H1 (cell line): Measurements from ENCODE around the gene RPS27. TPM values are rescaled to one million over a fixed set of nuclear protein-coding genes. Genes with fewer than 3 reads are reported as not detected.

ENCODE experiments used
- CTCF ChIA-PET: fragments of 300-600 bp; sonication (Branson Sonifier 250); formaldehyde crosslinking; loops from one replicate; lab custom pipeline; 2021; ENCODE audit not compliant: partially characterized antibody; lab: Charles Lee
- POLR2A ChIA-PET: fragments of 300-600 bp; sonication (Branson Sonifier 250); formaldehyde crosslinking; loops from one replicate; lab custom pipeline; 2021; ENCODE audit warnings: inconsistent platforms; ENCODE audit not compliant: partially characterized antibody; lab: Charles Lee
- DNase-seq, 2 experiments: peaks; one replicate each; pipeline versions ENCODE4 v3.0.0 to v3.0.0-alpha.2; 2010 to 2022; ENCODE audit warnings: low spot score in 2 of 2, low read depth in 1 of 2, mixed read lengths in 1 of 2
- FAIRE-seq: peaks from 2 replicates; lab custom pipeline; 2011; peaks lifted over from hg19 to GRCh38; lab: Jason Lieb, UNC
- H2AFZ ChIP-seq: 2 replicates; pipeline ENCODE4 v1.8.1; 2012; ENCODE audit warnings: low read length, inconsistent platforms
- H2AK5ac ChIP-seq: 2 replicates; pipeline ENCODE4 v1.6.1; 2013; ENCODE audit warnings: low read depth, low read length
- H2BK120ac ChIP-seq: replicated peaks from 2 replicates; pipeline ENCODE3; 2013; ENCODE audit warnings: low read depth, low read length, inconsistent platforms
- H2BK12ac ChIP-seq: 2 replicates; pipeline ENCODE4 v1.6.1; 2013; ENCODE audit warnings: low read depth, low read length
- H2BK15ac ChIP-seq: 2 replicates; pipeline ENCODE4 v1.6.1; 2013; ENCODE audit warnings: low read length
- H2BK20ac ChIP-seq: 2 replicates; pipeline ENCODE4 v1.6.1; 2013; ENCODE audit warnings: low read length
- H2BK5ac ChIP-seq: 2 replicates; pipeline ENCODE4 v1.6.1; 2013; ENCODE audit warnings: low read depth, low read length
- H3K14ac ChIP-seq: 2 replicates; pipeline ENCODE4 v1.6.1; 2013; ENCODE audit warnings: inconsistent platforms; ENCODE audit not compliant: insufficient read length
- H3K18ac ChIP-seq: 2 replicates; pipeline ENCODE4 v1.6.1; 2013; ENCODE audit warnings: low read length; ENCODE audit errors: extremely low read depth
- H3K23ac ChIP-seq: 2 replicates; pipeline ENCODE4 v1.6.1; 2013; ENCODE audit warnings: inconsistent platforms; ENCODE audit not compliant: insufficient read length
- H3K23me2 ChIP-seq: 2 replicates; pipeline ENCODE4 v1.6.1; 2013; ENCODE audit warnings: low read depth, low read length
- H3K27ac ChIP-seq: 2 replicates; pipeline ENCODE4 v1.6.1; 2011; ENCODE audit warnings: low read depth, low read length, inconsistent platforms
- H3K27me3 ChIP-seq, 4 experiments: replicated peaks in 1 of 4; 1 replicate in 1 of 4; 2 replicates in 3 of 4; pipeline versions ENCODE4 v1.6.1 to v1.8.1; 2011 to 2013; ENCODE audit warnings: low read length in 3 of 4, mild to moderate bottlenecking in 3 of 4, inconsistent platforms in 2 of 4, mixed read lengths in 2 of 4, moderate library complexity in 1 of 4; ENCODE audit not compliant: control insufficient read depth in 3 of 4, insufficient read depth in 3 of 4; ENCODE audit errors: extremely low read depth in 1 of 4
- H3K36me3 ChIP-seq, 4 experiments: 2 replicates each; pipeline versions ENCODE4 v1.6.1 to v1.8.1; 2011 to 2013; ENCODE audit warnings: mild to moderate bottlenecking in 4 of 4, low read length in 3 of 4, moderate library complexity in 2 of 4, control low read depth in 1 of 4, inconsistent platforms in 1 of 4; ENCODE audit not compliant: insufficient read depth in 4 of 4, control insufficient read depth in 2 of 4
- H3K4ac ChIP-seq: replicated peaks from 2 replicates; pipeline ENCODE3; 2013; ENCODE audit warnings: low read length, low read depth, mixed read lengths, inconsistent platforms; ENCODE audit not compliant: insufficient read length
- H3K4me1 ChIP-seq, 4 experiments: replicated peaks in 1 of 4; 1 replicate in 1 of 4; 2 replicates in 3 of 4; pipeline versions ENCODE4 v1.6.1 to v1.8.1; 2011 to 2013; ENCODE audit warnings: low read length in 3 of 4, inconsistent platforms in 2 of 4, mixed read lengths in 1 of 4; ENCODE audit not compliant: insufficient read depth in 4 of 4, control insufficient read depth in 3 of 4
- H3K4me2 ChIP-seq, 2 experiments: 2 replicates each; pipeline versions ENCODE4 v1.6.1 to v1.8.1; 2011 to 2013; ENCODE audit warnings: low read depth in 2 of 2, low read length in 2 of 2, control low read depth in 1 of 2, inconsistent platforms in 1 of 2, mild to moderate bottlenecking in 1 of 2; ENCODE audit not compliant: insufficient read depth in 1 of 2
- H3K4me3 ChIP-seq, 4 experiments: fragments of 200-600, 300-600 bp in 1 of 4; sonication (generic), shearing (Covaris generic), sonication (Bioruptor Twin) in 1 of 4; 2 replicates each; pipeline versions ENCODE4 v1.5.1 to v1.8.1; 2011 to 2016; ENCODE audit warnings: low read length in 4 of 4, low read depth in 3 of 4, control low read depth in 2 of 4, inconsistent platforms in 2 of 4, mild to moderate bottlenecking in 2 of 4, mixed read lengths in 1 of 4, moderate library complexity in 1 of 4; ENCODE audit not compliant: insufficient read depth in 2 of 4; ENCODE audit errors: extremely low read depth in 1 of 4
- H3K56ac ChIP-seq: replicated peaks from 2 replicates; pipeline ENCODE3; 2013; ENCODE audit warnings: low read depth, mild to moderate bottlenecking, mixed read lengths, low read length, inconsistent platforms; ENCODE audit not compliant: insufficient read length
- H3K79me1 ChIP-seq: 2 replicates; pipeline ENCODE4 v1.6.1; 2013; ENCODE audit warnings: low read depth, low read length, control low read depth
- H3K79me2 ChIP-seq, 2 experiments: 2 replicates each; pipeline versions ENCODE4 v1.6.1 to v1.8.1; 2012 to 2013; ENCODE audit warnings: low read length in 2 of 2, mild to moderate bottlenecking in 2 of 2, inconsistent platforms in 1 of 2; ENCODE audit not compliant: insufficient read depth in 2 of 2, control insufficient read depth in 1 of 2
- H3K9ac ChIP-seq, 4 experiments: replicated peaks in 1 of 4; 1 replicate in 1 of 4; 2 replicates in 3 of 4; pipeline versions ENCODE4 v1.6.1 to v1.8.1; 2011 to 2013; ENCODE audit warnings: low read depth in 3 of 4, low read length in 3 of 4, control low read depth in 2 of 4, mild to moderate bottlenecking in 2 of 4, moderate library complexity in 2 of 4, inconsistent platforms in 1 of 4; ENCODE audit errors: extremely low read depth in 1 of 4
- H3K9me3 ChIP-seq, 2 experiments: 2 replicates each; pipeline versions ENCODE4 v1.6.1 to v1.8.1; 2012 to 2013; ENCODE audit warnings: mild to moderate bottlenecking in 2 of 2, moderate library complexity in 2 of 2, control low read depth in 1 of 2, inconsistent platforms in 1 of 2, low read depth in 1 of 2, low read length in 1 of 2, mixed read lengths in 1 of 2; ENCODE audit not compliant: insufficient read depth in 2 of 2
- H4K20me1 ChIP-seq, 2 experiments: replicated peaks in 1 of 2; 2 replicates each; pipeline versions ENCODE3 to v1.8.1; 2011 to 2013; ENCODE audit warnings: inconsistent platforms in 2 of 2, low read length in 2 of 2, mild to moderate bottlenecking in 1 of 2; ENCODE audit not compliant: insufficient read depth in 2 of 2, control insufficient read depth in 1 of 2
- H4K5ac ChIP-seq: 2 replicates; pipeline ENCODE4 v1.6.1; 2013; ENCODE audit warnings: low read length, low read depth, mixed read lengths, inconsistent platforms; ENCODE audit not compliant: insufficient read length
- H4K8ac ChIP-seq: 2 replicates; pipeline ENCODE4 v1.8.0; 2013; ENCODE audit warnings: mild to moderate bottlenecking, moderate library complexity, low read length, inconsistent platforms; ENCODE audit not compliant: insufficient read depth; ENCODE audit errors: extremely low read depth
- H4K91ac ChIP-seq: replicated peaks from 2 replicates; pipeline ENCODE3; 2013; ENCODE audit warnings: low read length, mixed read lengths, inconsistent platforms; ENCODE audit not compliant: insufficient read length
- BRCA1 ChIP-seq: IDR thresholded peaks from 2 replicates; pipeline ENCODE4 v1.6.1; 2012; ENCODE audit warnings: low read depth, low read length, improper control_type of control experiment
- CHD2 ChIP-seq: IDR thresholded peaks from 2 replicates; pipeline ENCODE4 v1.6.1; 2012; ENCODE audit warnings: low read length, improper control_type of control experiment
- WGBS, 2 experiments: shearing (Covaris generic) in 1 of 2; methylation state at CpG; one replicate each; pipeline versions ENCODE4 v1.1.6 to v1.1.7; 2013 to 2015; ENCODE audit warnings: low lambda C conversion rate in 2 of 2, mixed read lengths in 2 of 2, inconsistent platforms in 1 of 2, low coverage in 1 of 2, missing lambda C conversion rate in 1 of 2; ENCODE audit not compliant: insufficient replicate concordance in 2 of 2, insufficient coverage in 1 of 2, insufficient read length in 1 of 2; ENCODE audit errors: extremely low coverage in 1 of 2, missing lambda C conversion rate in 1 of 2; 5-methylcytosine and 5-hydroxymethylcytosine counted together
- polyA plus RNA-seq, 7 experiments: library from polyadenylated mRNA; depleted of rRNA in 3 of 7; stranded (reverse) in 5 of 7; unstranded in 2 of 7; fragments of >200 nt in 5 of 7; fragments of 200-250 nt in 2 of 7; gene quantifications; 1 replicate in 5 of 7; 2 replicates in 1 of 7; 4 replicates in 1 of 7; pipeline versions ENCODE4 v1.2.1 to v1.2.3, GENCODE V29; 2011 to 2013; ENCODE audit warnings: missing spikeins in 2 of 7, mixed read lengths in 2 of 7
- total RNA-seq: library from RNA; stranded (reverse); fragmentation: NEBNext Ultra II Directional; extraction: Animal tissue kit (Norgen Biotek cat#: 25700); gene quantifications from 2 replicates; pipeline ENCODE4 v1.2.1, GENCODE V29; 2021

The RPS27 gene
- total and polyA plus RNA-seq, 2 of the 8 experiments (the other 6 are each of a cell fraction or from before 2014, with no cell fraction given): 1,810 to 3,155 TPM

- Histone ChIP-seq H3K23ac (no peak overlapping the region), H2AFZ (no peak overlapping the region), H3K18ac (no peak overlapping the region), H3K4ac (no peak overlapping the region), H3K27me3 (no peaks in the 10 kb centered on the region), H2BK5ac (no peak overlapping the region), H3K9me3 (peaks cover 0 to 3% of the 10 kb centered on the region in 2 experiments; a peak in 1 of 4 replicates), H3K14ac (no peak overlapping the region), H3K79me2 (peaks cover 0 to 19% of the 10 kb centered on the region in 2 experiments; a peak in 3 of 4 replicates), H4K91ac (no peak overlapping the region), H2AK5ac (no peak overlapping the region), H2BK12ac (no peak overlapping the region), H3K56ac (no peak overlapping the region), H2BK20ac (no peak overlapping the region), H3K79me1 (no peaks in the 10 kb centered on the region), H2BK15ac (no peak overlapping the region), H4K20me1 (peaks cover 0 to 8% of the 10 kb centered on the region in 2 experiments), H3K4me2 (no peak overlapping the region), H2BK120ac (no peak overlapping the region), H4K8ac (no peak overlapping the region), H3K9ac (no peak overlapping the region), H3K23me2 (peaks cover 9% of the 10 kb centered on the region), H3K27ac (no peak overlapping the region), H3K4me3 (no peak overlapping the region), H3K4me1 (peaks cover 0 to 8% (median 3%) of the 10 kb centered on the region in 4 experiments; a peak in 4 of 7 replicates), H4K5ac (no peak overlapping the region), H3K36me3 (peaks cover 14 to 45% (median 28%) of the 10 kb centered on the region in 4 experiments)
- CTCF ChIA-PET: interaction anchor here (0.7 to 1.4 kb wide), 3 partner anchors 9 to 151 kb away, joined by 3 to 5 read pairs (median 4); partner anchors contain the start of gene RAB13
- 90% methylated on average over 11 of the region's 11 CpGs; no CpG with 5 or more reads in 1 of the 2 experiments for WGBS, 2 experiments
- POLR2A ChIA-PET: interaction anchor here (0.7 to 13.2 kb wide), 11 partner anchors 6 to 197 kb away, joined by 3 to 454 read pairs (median 5); partner anchors contain the start of genes CREB3L4, CRTC2, JTB and RAB13
- DNase-seq (no peak), FAIRE-seq (no peak)
- TF ChIP-seq CHD2 (no peak), BRCA1 (no peak)
Observed at GRCh38 chr1:153995640-153996039, 5.1 kb downstream of the RPS27 start.
